Measurements from ENCODE around the gene RHOG.

Gene RHOG

GRCh38 chr11:3878258-3878584, 37.5 kb upstream of the RHOG start:
- TF ChIP-seq TAF1 (IDR thresholded peaks at IDR 0.05; ENCODE audit: low read depth, low read length) (no peak), POLR2A (IDR thresholded peaks at IDR 0.05; ENCODE audit: low read depth, low read length) (no peak), SPI1 (IDR thresholded peaks at IDR 0.05; ENCODE audit: low read depth, low read length) (no peak), POU2F2 (IDR thresholded peaks at IDR 0.05; ENCODE audit: low read depth, low read length) (no peak), PAX5 (IDR thresholded peaks at IDR 0.05; ENCODE audit: insufficient read depth, low read length, severe bottlenecking) (no peak), POLR2AphosphoS5 (IDR thresholded peaks at IDR 0.05; ENCODE audit: low read depth, low read length) (no peak)
- no peak for DNase-seq (ENCODE audit: insufficient read length, low spot score)
- FAIRE-seq, result no peak

GRCh38 chr11:3877364-3878257, 36.9 kb upstream of the RHOG start:
- TF ChIP-seq POLR2AphosphoS5 (IDR thresholded peaks at IDR 0.05; ENCODE audit: low read depth, low read length), result no peak
- no peak for TF ChIP-seq TAF1 (IDR thresholded peaks at IDR 0.05; ENCODE audit: low read depth, low read length)
- TF ChIP-seq SPI1 (IDR thresholded peaks at IDR 0.05; ENCODE audit: low read depth, low read length), result no peak
- TF ChIP-seq POLR2A (IDR thresholded peaks at IDR 0.05; ENCODE audit: low read depth, low read length), result no peak
- TF ChIP-seq POU2F2 (IDR thresholded peaks at IDR 0.05; ENCODE audit: low read depth, low read length), result no peak
- no peak for TF ChIP-seq PAX5 (IDR thresholded peaks at IDR 0.05; ENCODE audit: insufficient read depth, low read length, severe bottlenecking)
- FAIRE-seq, result peak; percentile 28

GRCh38 chr11:3876613-3877012, 35.9 kb upstream of the RHOG start:
- no peak for DNase-seq (ENCODE audit: insufficient read length, low spot score)
- no peak for TF ChIP-seq POLR2A (IDR thresholded peaks at IDR 0.05; ENCODE audit: low read depth, low read length)
- no peak for TF ChIP-seq POLR2AphosphoS5 (IDR thresholded peaks at IDR 0.05; ENCODE audit: low read depth, low read length)
- no peak for TF ChIP-seq PAX5 (IDR thresholded peaks at IDR 0.05; ENCODE audit: insufficient read depth, low read length, severe bottlenecking)
- TF ChIP-seq POU2F2 (IDR thresholded peaks at IDR 0.05; ENCODE audit: low read depth, low read length), result no peak
- no peak for TF ChIP-seq SPI1 (IDR thresholded peaks at IDR 0.05; ENCODE audit: low read depth, low read length)
- TF ChIP-seq TAF1 (IDR thresholded peaks at IDR 0.05; ENCODE audit: low read depth, low read length), result no peak
- no peak for FAIRE-seq

More at GRCh38 chr11:3877364-3878257, 36.9 kb upstream of the RHOG start:
- DNase-seq (ENCODE audit: insufficient read length, low spot score), result no peak

DNA sequence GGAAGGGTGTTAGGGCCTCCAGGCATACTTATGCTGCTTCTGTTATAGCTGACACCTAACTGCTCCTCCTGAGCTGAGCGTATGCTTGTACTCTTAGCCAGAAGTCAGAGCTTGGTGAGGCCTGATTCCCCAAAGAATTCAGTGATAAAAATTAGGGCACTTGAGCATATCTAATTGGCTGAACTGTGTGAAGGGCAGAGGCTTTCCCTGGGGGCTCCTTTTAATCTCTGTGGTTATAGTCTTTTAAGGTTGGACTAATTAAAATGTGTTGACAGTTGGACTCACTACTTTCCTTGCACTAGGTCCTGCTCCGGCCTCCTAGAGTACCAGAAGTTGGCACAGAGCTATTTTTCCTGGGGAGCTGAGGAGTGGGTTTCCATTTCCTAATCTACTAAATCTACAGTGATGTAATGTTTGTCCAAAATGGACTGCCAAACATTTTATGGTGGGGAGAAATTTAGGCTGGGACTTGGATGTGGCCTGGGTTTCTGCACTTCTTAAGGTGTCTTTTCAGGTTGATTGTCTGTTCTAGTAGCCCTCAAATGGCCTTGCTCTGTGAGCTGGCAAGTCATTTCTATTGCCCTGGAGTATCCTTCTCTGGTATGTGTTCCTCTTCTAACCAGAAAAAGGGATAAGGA, 33.1 kb upstream of the RHOG start:
- no peak for DNase-seq (ENCODE audit: insufficient read length, low spot score)
- TF ChIP-seq TAF1 (IDR thresholded peaks at IDR 0.05; ENCODE audit: low read depth, low read length) (no peak), PAX5 (IDR thresholded peaks at IDR 0.05; ENCODE audit: insufficient read depth, low read length, severe bottlenecking) (no peak), POLR2A (IDR thresholded peaks at IDR 0.05; ENCODE audit: low read depth, low read length) (no peak), POU2F2 (IDR thresholded peaks at IDR 0.05; ENCODE audit: low read depth, low read length) (no peak)
- no peak for FAIRE-seq

- DNase-seq (ENCODE audit: insufficient read length, low spot score), result no peak
- TF ChIP-seq POLR2AphosphoS5 (IDR thresholded peaks at IDR 0.05; ENCODE audit: low read depth, low read length) (no peak), TAF1 (IDR thresholded peaks at IDR 0.05; ENCODE audit: low read depth, low read length) (0 out of 2 replicates have a peak, but pooled peaks have one; percentile 25), POLR2A (IDR thresholded peaks at IDR 0.05; ENCODE audit: low read depth, low read length) (0 out of 2 replicates have a peak, but pooled peaks have one; percentile 27), SPI1 (IDR thresholded peaks at IDR 0.05; ENCODE audit: low read depth, low read length) (peak; percentile 54)
- peak; percentile 88 for FAIRE-seq
Measured at GRCh38 chr11:3867209-3868091, 26.7 kb upstream of the RHOG start.

DNA sequence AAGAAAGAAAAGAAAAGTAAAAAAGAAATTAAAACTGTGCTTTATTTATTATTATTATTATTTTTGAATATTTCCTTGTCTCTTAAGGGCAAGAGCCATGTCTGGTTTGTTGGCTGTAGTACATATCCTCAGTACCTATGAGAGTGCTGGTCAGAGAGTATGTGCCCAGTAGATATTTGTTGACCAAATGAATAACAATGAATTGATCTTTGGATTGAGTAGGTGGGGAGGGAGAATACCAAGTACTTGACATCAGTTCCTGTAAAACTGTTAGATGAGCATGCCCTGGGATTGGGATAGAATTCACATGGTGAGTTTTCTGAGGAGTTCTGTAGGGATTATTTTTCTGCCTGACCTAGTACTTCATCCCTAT, 26.1 kb upstream of the RHOG start:
- DNase-seq (ENCODE audit: insufficient read length, low spot score) (no peak), FAIRE-seq (no peak)
- TF ChIP-seq SPI1 (IDR thresholded peaks at IDR 0.05; ENCODE audit: low read depth, low read length), result no peak
- no peak for TF ChIP-seq PAX5 (IDR thresholded peaks at IDR 0.05; ENCODE audit: insufficient read depth, low read length, severe bottlenecking)
- no peak for TF ChIP-seq POU2F2 (IDR thresholded peaks at IDR 0.05; ENCODE audit: low read depth, low read length)
- TF ChIP-seq POLR2A (IDR thresholded peaks at IDR 0.05; ENCODE audit: low read depth, low read length), result no peak
- TF ChIP-seq POLR2AphosphoS5 (IDR thresholded peaks at IDR 0.05; ENCODE audit: low read depth, low read length), result no peak
- TF ChIP-seq TAF1 (IDR thresholded peaks at IDR 0.05; ENCODE audit: low read depth, low read length), result no peak

DNA sequence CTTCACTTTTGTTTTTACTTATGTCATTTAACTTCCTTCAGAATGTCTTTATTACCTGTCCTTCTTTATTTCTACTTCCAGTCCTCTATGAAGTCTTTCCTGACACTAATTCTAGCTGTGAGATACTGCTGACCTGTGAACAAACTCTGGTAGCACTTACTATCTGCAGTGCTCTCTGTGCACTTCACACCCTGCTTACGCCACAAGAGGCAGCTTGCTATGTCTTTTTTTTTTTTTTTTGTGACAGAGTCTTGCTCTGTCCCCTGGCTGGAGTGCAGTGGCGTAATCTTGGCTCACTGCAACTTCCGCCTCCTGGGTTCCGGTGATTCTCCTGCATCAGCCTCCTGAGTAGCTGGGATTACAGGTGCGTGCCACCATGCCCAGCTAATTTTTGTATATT, 25.4 kb upstream of the RHOG start:
- DNase-seq (ENCODE audit: insufficient read length, low spot score), result no peak
- no peak for TF ChIP-seq SPI1 (IDR thresholded peaks at IDR 0.05; ENCODE audit: low read depth, low read length)
- no peak for TF ChIP-seq POLR2AphosphoS5 (IDR thresholded peaks at IDR 0.05; ENCODE audit: low read depth, low read length)
- no peak for TF ChIP-seq POLR2A (IDR thresholded peaks at IDR 0.05; ENCODE audit: low read depth, low read length)
- TF ChIP-seq PAX5 (IDR thresholded peaks at IDR 0.05; ENCODE audit: insufficient read depth, low read length, severe bottlenecking), result no peak
- no peak for TF ChIP-seq POU2F2 (IDR thresholded peaks at IDR 0.05; ENCODE audit: low read depth, low read length)
- TF ChIP-seq TAF1 (IDR thresholded peaks at IDR 0.05; ENCODE audit: low read depth, low read length), result no peak
- peak; percentile 59 for FAIRE-seq

DNA sequence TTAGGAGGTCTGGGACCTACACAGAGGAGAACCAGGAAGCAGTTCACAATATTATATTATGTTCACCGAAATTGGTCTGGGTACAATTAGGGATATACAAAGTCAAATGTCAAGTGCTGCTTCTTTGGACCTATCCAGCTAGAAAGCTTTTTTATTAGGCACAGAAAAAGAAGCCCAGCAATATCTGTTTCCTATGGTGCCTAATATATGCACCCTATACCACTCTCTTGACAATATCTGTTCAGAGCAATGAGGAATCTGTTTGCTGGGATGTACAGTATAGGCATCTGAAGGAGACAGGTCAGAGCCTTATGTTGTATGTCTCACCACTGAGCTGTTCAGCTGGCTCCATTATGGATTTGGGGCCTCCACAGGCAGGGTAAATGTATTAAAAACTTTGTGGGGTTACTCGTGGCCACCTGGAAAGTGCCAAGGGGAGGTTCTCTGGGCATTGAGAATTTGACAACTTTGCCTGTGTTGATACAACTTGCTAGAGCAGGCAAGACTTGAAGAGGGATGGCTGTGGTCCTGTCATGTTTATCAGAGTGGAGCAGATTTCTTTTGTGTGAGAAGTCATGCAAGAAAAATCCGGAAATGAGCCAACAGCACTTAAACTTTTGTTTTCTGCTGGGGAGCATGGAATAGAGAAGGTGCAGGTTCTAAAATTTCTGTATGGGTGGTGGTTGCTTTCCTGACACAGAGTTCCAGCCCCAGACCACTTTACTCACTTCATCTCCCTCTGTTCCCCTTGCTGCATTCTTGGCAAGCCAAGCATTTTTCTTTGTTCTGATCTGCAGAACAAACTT, 24.8 kb upstream of the RHOG start:
- TF ChIP-seq POU2F2 (IDR thresholded peaks at IDR 0.05; ENCODE audit: low read depth, low read length) (peak; percentile 38; the same call in 1 of the 2 replicates), SPI1 (IDR thresholded peaks at IDR 0.05; ENCODE audit: low read depth, low read length) (peak; percentile 40; the same call in 1 of the 2 replicates), TAF1 (IDR thresholded peaks at IDR 0.05; ENCODE audit: low read depth, low read length) (no peak)
- peak; percentile 78 for FAIRE-seq
- DNase-seq (ENCODE audit: insufficient read length, low spot score), result no peak

Measured in GM12891 (cell line).